LNCAP (cell line): ENCODE measurements around the gene PDK1.

Source experiments
- CTCF ChIP-seq: fragments of 450-650 bp; IDR thresholded peaks from 2 replicates; pipeline ENCODE4 v1.5.1; 2017; ENCODE audit warnings: mild to moderate bottlenecking

The PDK1 gene

GRCh38 chr2:172639823-172640222 lies 83.9 kb downstream of the PDK1 start:
- no peak for TF ChIP-seq CTCF

GRCh38 chr2:172640389-172640788 lies 84.5 kb downstream of the PDK1 start:
- no peak for TF ChIP-seq CTCF

- no peak for TF ChIP-seq CTCF
These were observed 86.6 kb downstream of the PDK1 start for GRCh38 chr2:172642301-172643020.

GRCh38 chr2:172643142-172643541 lies 87.3 kb downstream of the PDK1 start:
- TF ChIP-seq CTCF: no peak

- no peak for TF ChIP-seq CTCF
These were observed 91.5 kb downstream of the PDK1 start for GRCh38 chr2:172647439-172647838.

- no peak for TF ChIP-seq CTCF
These were observed 99.4 kb downstream of the PDK1 start for GRCh38 chr2:172655091-172655837.

GRCh38 chr2:172655838-172656573 lies 100.1 kb downstream of the PDK1 start:
- TF ChIP-seq CTCF: no peak
